GM23338 (cell line): ENCODE measurements around the gene LYSMD4. TPM values are rescaled to one million over a fixed set of nuclear protein-coding genes. Genes with fewer than 3 reads are reported as not detected.
A peak's percentile ranks its signal among the peaks of the same experiment; 100 is the strongest.

Experiments
- ATAC-seq: fragments of 200-7000 bp; cut with Tn5 transposase; 3 replicates; pipeline ENCODE4 v1.9.1; 2020
- DNase-seq: peaks from one replicate; pipeline ENCODE4 v3.0.0-alpha.2; 2015; ENCODE audit warnings: low spot score
- H2AFZ ChIP-seq: fragments of 200-600 bp; sonication (generic); 2 replicates; pipeline ENCODE4 v1.8.0; 2016; ENCODE audit warnings: antibody characterized with exemption, mild to moderate bottlenecking, moderate library complexity
- H3F3A ChIP-seq: fragments of 200-600 bp; sonication (generic); replicated peaks from 2 replicates; pipeline ENCODE4 v1.8.0; 2017; ENCODE audit warnings: antibody characterized with exemption, mixed run types, low read depth
- H3K27ac ChIP-seq: fragments of 200-600 bp; sonication (generic); 2 replicates; pipeline ENCODE4 v1.6.1; 2016; ENCODE audit warnings: low read depth
- H3K27me3 ChIP-seq: fragments of 200-600 bp; sonication (generic); 2 replicates; pipeline ENCODE4 v1.8.0; 2016; ENCODE audit warnings: mild to moderate bottlenecking, mixed run types, moderate library complexity; ENCODE audit not compliant: insufficient read depth
- H3K36me3 ChIP-seq: fragments of 200-600 bp; sonication (generic); 2 replicates; pipeline ENCODE4 v1.8.0; 2016; ENCODE audit warnings: mild to moderate bottlenecking; ENCODE audit not compliant: insufficient read depth
- H3K4me1 ChIP-seq: fragments of 200-600 bp; sonication (generic); 2 replicates; pipeline ENCODE4 v1.8.0; 2016; ENCODE audit warnings: mild to moderate bottlenecking, moderate library complexity; ENCODE audit not compliant: insufficient read depth
- H3K4me2 ChIP-seq: fragments of 200-600 bp; sonication (generic); 2 replicates; pipeline ENCODE4 v1.7.1; 2017; ENCODE audit warnings: mixed run types
- H3K4me3 ChIP-seq: fragments of 200-600 bp; sonication (generic); 2 replicates; pipeline ENCODE4 v1.6.1; 2016; ENCODE audit warnings: mixed run types
- H3K79me2 ChIP-seq: fragments of 200-600 bp; sonication (generic); replicated peaks from 2 replicates; pipeline ENCODE4 v1.8.0; 2017; ENCODE audit warnings: mild to moderate bottlenecking; ENCODE audit not compliant: insufficient read depth
- H3K9me2 ChIP-seq: fragments of 200-600 bp; sonication (generic); 2 replicates; pipeline ENCODE4 v1.8.0; 2017; ENCODE audit not compliant: insufficient read depth
- H4K20me1 ChIP-seq: fragments of 200-600 bp; sonication (generic); replicated peaks from 2 replicates; pipeline ENCODE4 v1.8.0; 2017; ENCODE audit warnings: mild to moderate bottlenecking; ENCODE audit not compliant: insufficient read depth
- H3K27ac Mint-ChIP-seq: 2 replicates; pipeline ENCODE4 v1.8.0; 2020; ENCODE audit warnings: inconsistent platforms, mild to moderate bottlenecking, moderate library complexity, mixed read lengths
- H3K27me3 Mint-ChIP-seq: 3 replicates; pipeline ENCODE4 v1.8.0; 2022; ENCODE audit warnings: low read depth, mild to moderate bottlenecking, moderate library complexity, mixed read lengths, inconsistent platforms; ENCODE audit not compliant: insufficient read depth, poor library complexity
- H3K36me3 Mint-ChIP-seq: 3 replicates; pipeline ENCODE4 v1.8.0; 2021; ENCODE audit warnings: low read depth, mild to moderate bottlenecking, inconsistent platforms, moderate library complexity, mixed read lengths
- H3K4me1 Mint-ChIP-seq: 3 replicates; pipeline ENCODE4 v1.8.0; 2020; ENCODE audit warnings: mild to moderate bottlenecking, inconsistent platforms, mixed read lengths
- H3K4me3 Mint-ChIP-seq: 3 replicates; pipeline ENCODE4 v1.8.0; 2021; ENCODE audit warnings: moderate library complexity, mild to moderate bottlenecking, inconsistent platforms, mixed read lengths
- H3K9me3 Mint-ChIP-seq: 3 replicates; pipeline ENCODE4 v1.8.0; 2020; ENCODE audit warnings: moderate library complexity, mild to moderate bottlenecking, inconsistent platforms, mixed read lengths
- CTCF ChIP-seq, 2 experiments: fragments of 200-600 bp in 1 of 2; sonication (generic) in 1 of 2; conservative IDR thresholded peaks; 2 replicates each; pipeline versions ENCODE4 v1.5.1 to v1.6.1; 2016 to 2017; ENCODE audit warnings: antibody characterized with exemption in 2 of 2, low read depth in 2 of 2, mild to moderate bottlenecking in 2 of 2, moderate library complexity in 1 of 2
- EZH2 ChIP-seq: fragments of 200-600 bp; sonication (generic); IDR thresholded peaks from one replicate; pipeline ENCODE4 v1.8.0; 2017; ENCODE audit warnings: antibody characterized with exemption, mild to moderate bottlenecking, low read depth; ENCODE audit not compliant: unreplicated experiment
- EZH2phosphoT487 ChIP-seq: fragments of 200-600 bp; sonication (generic); IDR thresholded peaks from one replicate; pipeline ENCODE4 v1.8.1; 2018; ENCODE audit warnings: antibody characterized with exemption; ENCODE audit not compliant: unreplicated experiment
- NANOG ChIP-seq: IDR thresholded peaks from 2 replicates; pipeline ENCODE4 v1.6.1; 2016; ENCODE audit warnings: antibody characterized with exemption, borderline replicate concordance
- ZNF331 ChIP-seq: fragments of 250-450 bp; sonication (Bioruptor Pico); IDR thresholded peaks from 2 replicates; pipeline ENCODE4 v1.5.0; 2020; ENCODE audit warnings: low read depth, mild to moderate bottlenecking, moderate library complexity
- polyA plus RNA-seq: library from polyadenylated mRNA; unstranded; fragments of >200 nt; fragmentation: Nextera tagmentation; extraction: Ambion mirVana; gene quantifications from 2 replicates; pipeline ENCODE4 v1.2.1, GENCODE V29; 2016
- total RNA-seq: library from RNA; depleted of rRNA; stranded (reverse); fragments of >200 nt; shearing (Covaris generic); gene quantifications from 2 replicates; pipeline ENCODE4 v1.2.3, GENCODE V29; 2014

The LYSMD4 gene
- total and polyA plus RNA-seq, 2 experiments from 2014 or later = 7.5 to 23.8 TPM

- no peak for TF ChIP-seq CTCF (conservative IDR thresholded peaks at IDR 0.05; ENCODE audit: low read depth in 2 of 2)
These were observed 16.1 kb upstream of the LYSMD4 start (continued) for GRCh38 chr15:99749386-99749785.

GRCh38 chr15:99745370-99746086 is 12.3 kb upstream of the LYSMD4 start:
- H3K27ac ChIP-seq = no peak overlapping the region
- no peaks in the 10 kb centered on the region for H3K27me3 ChIP-seq
- no peaks in the 10 kb centered on the region for H3F3A ChIP-seq
- no peaks in the 10 kb centered on the region; the same call in 2 of the 3 replicates for H3K9me3 Mint-ChIP-seq
- TF ChIP-seq NANOG = no peak
- H3K4me3 Mint-ChIP-seq = no peak overlapping the region
- peaks cover 5% of the 10 kb centered on the region for H3K27me3 Mint-ChIP-seq
- no peaks in the 10 kb centered on the region for H3K36me3 ChIP-seq
- H3K4me1 ChIP-seq = no peaks in the 10 kb centered on the region
- no peaks in the 10 kb centered on the region for H3K9me2 ChIP-seq
- H3K36me3 Mint-ChIP-seq = no peaks in the 10 kb centered on the region
- no peaks in the 10 kb centered on the region for H3K79me2 ChIP-seq
- H3K27ac Mint-ChIP-seq = no peak overlapping the region
- H3K4me2 ChIP-seq = no peak overlapping the region
- no peak for ATAC-seq
- H2AFZ ChIP-seq = peak overlapping the region; percentile 74; the same call in 1 of the 2 replicates
- H3K4me1 Mint-ChIP-seq = no peaks in the 10 kb centered on the region; the same call in 1 of the 3 replicates
- H3K4me3 ChIP-seq = no peak overlapping the region
- no peaks in the 10 kb centered on the region for H4K20me1 ChIP-seq
- DNase-seq = no peak

- DNase-seq = peak; percentile 35
- no peak for ATAC-seq
- H3K27me3 Mint-ChIP-seq = peaks cover 5% of the 10 kb centered on the region
- Histone ChIP-seq H3K9me2 (no peaks in the 10 kb centered on the region), H3K4me3 (no peak overlapping the region), H3K27ac (no peak overlapping the region), H3K4me1 (no peaks in the 10 kb centered on the region), H3K79me2 (no peaks in the 10 kb centered on the region), H3K36me3 (no peaks in the 10 kb centered on the region), H3K27me3 (no peaks in the 10 kb centered on the region), H3K4me2 (no peak overlapping the region), H4K20me1 (no peaks in the 10 kb centered on the region), H3F3A (no peaks in the 10 kb centered on the region), H2AFZ (no peak overlapping the region)
- no peak overlapping the region for H3K4me3 Mint-ChIP-seq
- no peaks in the 10 kb centered on the region; the same call in 1 of the 3 replicates for H3K4me1 Mint-ChIP-seq
- H3K27ac Mint-ChIP-seq = no peak overlapping the region
- TF ChIP-seq EZH2phosphoT487 (no peak), EZH2 (no peak), ZNF331 (CRISPR knock-in tag) (no peak), CTCF (conservative IDR thresholded peaks at IDR 0.05; ENCODE audit: low read depth in 2 of 2) (peak; percentile 41 to 49)
- H3K9me3 Mint-ChIP-seq = no peaks in the 10 kb centered on the region; the same call in 2 of the 3 replicates
- no peaks in the 10 kb centered on the region for H3K36me3 Mint-ChIP-seq
These were observed 10.9 kb upstream of the LYSMD4 start for GRCh38 chr15:99744142-99744541.
